Liver (tissue), 9 donors: ENCODE results near the gene TSPAN12. TPM values are rescaled to one million over a fixed set of nuclear protein-coding genes. Genes with fewer than 3 reads are reported as not detected.

Experiments
- DNase-seq: peaks from one replicate; pipeline ENCODE4 v3.0.0-alpha.2; 2017; ENCODE audit warnings: low spot score
- H3K27ac ChIP-seq, 2 donors: one replicate each; pipeline ENCODE4 v1.7.0; 2013; ENCODE audit warnings: inconsistent platforms in 2 of 2, low read length in 2 of 2, control low read depth in 1 of 2, low read depth in 1 of 2, mild to moderate bottlenecking in 1 of 2
- H3K27me3 ChIP-seq, 4 donors: one replicate each; pipeline versions ENCODE4 v1.6.1 to v1.7.0; 2013; ENCODE audit warnings: low read length in 3 of 4, inconsistent platforms in 1 of 4, mild to moderate bottlenecking in 1 of 4, moderate library complexity in 1 of 4; ENCODE audit not compliant: control insufficient read depth in 4 of 4, insufficient read depth in 4 of 4
- H3K36me3 ChIP-seq, 4 donors: one replicate each; pipeline versions ENCODE4 v1.6.1 to v1.7.0; 2013; ENCODE audit warnings: low read length in 3 of 4, mild to moderate bottlenecking in 3 of 4, low read depth in 1 of 4, moderate library complexity in 1 of 4; ENCODE audit not compliant: control insufficient read depth in 4 of 4, insufficient read depth in 3 of 4
- H3K4me1 ChIP-seq, 4 donors: one replicate each; pipeline versions ENCODE4 v1.6.1 to v1.7.0; 2013; ENCODE audit warnings: low read length in 3 of 4, mild to moderate bottlenecking in 3 of 4, moderate library complexity in 1 of 4; ENCODE audit not compliant: control insufficient read depth in 4 of 4, insufficient read depth in 4 of 4
- H3K4me3 ChIP-seq, 3 donors: one replicate each; pipeline versions ENCODE4 v1.6.1 to v1.7.0; 2013; ENCODE audit warnings: low read length in 3 of 3, control low read depth in 1 of 3, low read depth in 1 of 3, mild to moderate bottlenecking in 1 of 3
- H3K9ac ChIP-seq, 2 donors: one replicate each; pipeline ENCODE4 v1.7.0; 2013; ENCODE audit warnings: low read length in 2 of 2, mild to moderate bottlenecking in 2 of 2, moderate library complexity in 2 of 2, control low read depth in 1 of 2, low read depth in 1 of 2
- H3K9me3 ChIP-seq, 4 donors: one replicate each; pipeline versions ENCODE4 v1.6.1 to v1.7.0; 2013; ENCODE audit warnings: low read length in 3 of 4; ENCODE audit not compliant: control insufficient read depth in 4 of 4
- ATF3 ChIP-seq: IDR thresholded peaks from 2 replicates; pipeline ENCODE4 v1.6.1; 2016; ENCODE audit warnings: antibody characterized with exemption
- EGR1 ChIP-seq, 2 donors: IDR thresholded peaks; 2 replicates each; pipeline ENCODE4 v1.6.1; 2016 to 2018; ENCODE audit warnings: antibody characterized with exemption in 2 of 2, low read depth in 2 of 2
- FOXA2 ChIP-seq: IDR thresholded peaks from 2 replicates; pipeline ENCODE4 v1.6.1; 2016; ENCODE audit warnings: antibody characterized with exemption
- GABPA ChIP-seq, 2 donors: IDR thresholded peaks in 1 of 2; conservative IDR thresholded peaks in 1 of 2; 2 replicates each; pipeline ENCODE4 v1.6.1; 2016; ENCODE audit warnings: antibody characterized with exemption in 2 of 2, mild to moderate bottlenecking in 1 of 2, moderate library complexity in 1 of 2
- HNF4A ChIP-seq, 2 donors: conservative IDR thresholded peaks; 2 replicates each; pipeline ENCODE4 v1.6.1; 2016; ENCODE audit warnings: antibody characterized with exemption in 2 of 2, mild to moderate bottlenecking in 2 of 2
- REST ChIP-seq: IDR thresholded peaks from 2 replicates; pipeline ENCODE4 v1.6.1; 2016; ENCODE audit warnings: antibody characterized with exemption, mild to moderate bottlenecking
- SP1 ChIP-seq: IDR thresholded peaks from 2 replicates; pipeline ENCODE4 v1.6.1; 2018; ENCODE audit warnings: antibody characterized with exemption, mild to moderate bottlenecking
- ZBTB33 ChIP-seq: IDR thresholded peaks from 2 replicates; pipeline ENCODE4 v1.6.1; 2016; ENCODE audit warnings: antibody characterized with exemption
- WGBS: extraction: QIAGEN DNeasy Blood & Tissue Kit; methylation state at CpG from one replicate; pipeline ENCODE4 v1.1.7; 2013; 5-methylcytosine and 5-hydroxymethylcytosine counted together
- polyA plus RNA-seq, 2 donors: library from polyadenylated mRNA; stranded (reverse) in 1 of 2; unstranded in 1 of 2; fragments of 200-250 nt in 1 of 2; fragments of >200 nt in 1 of 2; fragmentation: Nextera tagmentation in 1 of 2; extraction: Ambion mirVana in 1 of 2; gene quantifications; one replicate each; pipeline versions ENCODE4 v1.2.1 to v1.2.3, GENCODE V29; 2013 to 2015
- total RNA-seq, 2 donors: library from RNA; depleted of rRNA; stranded (reverse); fragments of >200 nt; gene quantifications; one replicate each; pipeline ENCODE4 v1.2.3, GENCODE V29; 2014
- donor health status: healthy.
- donor health status: healthy.
- donor health status: healthy.
- donor health status: healthy.
- donor health status: healthy.

TSPAN12 gene
- total and polyA plus RNA-seq, 4 donors, result 10.6 to 21.5 (median 14.9) TPM

GRCh38 chr7:120827371-120828118 is 30.4 kb downstream of the TSPAN12 start:
- TF ChIP-seq HNF4A (conservative IDR thresholded peaks at IDR 0.05), result peak; percentile 26 to 33
- no peak for TF ChIP-seq SP1
- no peak for DNase-seq
- Histone ChIP-seq H3K9me3 (no peaks in the 10 kb centered on the region), H3K4me3 (no peak overlapping the region), H3K4me1 (peaks cover 5 to 32% (median 7%) of the 10 kb centered on the region in 4 donors), H3K27me3 (no peaks in the 10 kb centered on the region), H3K9ac (no peak overlapping the region), H3K36me3 (no peaks in the 10 kb centered on the region), H3K27ac (no peak overlapping the region)
- 54% methylated on average over 8 of the region's 8 CpGs for WGBS

GRCh38 chr7:120825576-120825975 is 32.4 kb downstream of the TSPAN12 start:
- Histone ChIP-seq H3K27ac (no peak overlapping the region), H3K4me1 (peaks cover 5 to 32% (median 7%) of the 10 kb centered on the region in 4 donors), H3K27me3 (no peaks in the 10 kb centered on the region), H3K36me3 (no peaks in the 10 kb centered on the region), H3K9ac (no peak overlapping the region), H3K4me3 (no peak overlapping the region), H3K9me3 (no peaks in the 10 kb centered on the region)
- 26% methylated on average over 2 of the region's 2 CpGs for WGBS
- TF ChIP-seq FOXA2 (peak; percentile 14), REST (no peak), HNF4A (conservative IDR thresholded peaks at IDR 0.05) (peak in 1 of 2 donors; percentile 5)
- no peak for DNase-seq

- TF ChIP-seq ATF3 (no peak), REST (no peak), ZBTB33 (no peak), EGR1 (IDR thresholded peaks at IDR 0.05; ENCODE audit: low read depth in 2 of 2) (no peak), GABPA (IDR thresholded peaks at IDR 0.05 in 1 of 2, conservative IDR thresholded peaks at IDR 0.05 in 1 of 2) (no peak)
- Histone ChIP-seq H3K4me1 (peaks cover 5 to 32% (median 7%) of the 10 kb centered on the region in 4 donors), H3K9ac (no peak overlapping the region), H3K9me3 (no peaks in the 10 kb centered on the region), H3K4me3 (no peak overlapping the region), H3K27ac (no peak overlapping the region), H3K27me3 (no peaks in the 10 kb centered on the region), H3K36me3 (no peaks in the 10 kb centered on the region)
- WGBS, result 69% methylated on average over 1 of the region's 1 CpG
- no peak for DNase-seq
These were observed 32.8 kb downstream of the TSPAN12 start for GRCh38 chr7:120825152-120825551.
